Activated T-helper 9 cell treated with anti-CD3 and anti-CD28 coated beads, Interleukin-2, amount 50 U/mL, for 16 hours (primary cell): ENCODE measurements around the gene RFC4.

ENCODE experiments used
- DNase-seq: peaks from one replicate; pipeline ENCODE4 v3.0.0-alpha.2; 2020; ENCODE audit warnings: low read depth

The RFC4 gene

GRCh38 chr3:186750316-186750715 lies 56.0 kb downstream of the RFC4 start:
- no peak for DNase-seq

GRCh38 chr3:186746008-186746407 lies 60.3 kb downstream of the RFC4 start:
- DNase-seq: no peak

GRCh38 chr3:186743666-186744065 lies 62.6 kb downstream of the RFC4 start:
- DNase-seq: no peak

GRCh38 chr3:186742618-186743380 lies 63.5 kb downstream of the RFC4 start:
- DNase-seq: no peak
